Activated CD4-positive, CD25-positive, alpha-beta regulatory T cell treated with anti-CD3 and anti-CD28 coated beads, Interleukin-2, amount 50 U/mL, for 24 hours (primary cell): Measurements from ENCODE around the gene IP6K2.
A peak's percentile ranks its signal among the peaks of the same experiment; 100 is the strongest.
"Not testable (repeated sequence)": the region's sequence is repeated elsewhere in the genome, so short reads cannot be mapped to it uniquely, and the experiment has no call there.

Experiments
- ATAC-seq, 2 donors: fragments of 150-1000 bp; cut with Tn5 transposase; one replicate each; pipeline ENCODE4 v1.10.0; 2021; ENCODE audit warnings: mild to moderate bottlenecking in 1 of 2, moderate library complexity in 1 of 2

IP6K2 gene

DNA sequence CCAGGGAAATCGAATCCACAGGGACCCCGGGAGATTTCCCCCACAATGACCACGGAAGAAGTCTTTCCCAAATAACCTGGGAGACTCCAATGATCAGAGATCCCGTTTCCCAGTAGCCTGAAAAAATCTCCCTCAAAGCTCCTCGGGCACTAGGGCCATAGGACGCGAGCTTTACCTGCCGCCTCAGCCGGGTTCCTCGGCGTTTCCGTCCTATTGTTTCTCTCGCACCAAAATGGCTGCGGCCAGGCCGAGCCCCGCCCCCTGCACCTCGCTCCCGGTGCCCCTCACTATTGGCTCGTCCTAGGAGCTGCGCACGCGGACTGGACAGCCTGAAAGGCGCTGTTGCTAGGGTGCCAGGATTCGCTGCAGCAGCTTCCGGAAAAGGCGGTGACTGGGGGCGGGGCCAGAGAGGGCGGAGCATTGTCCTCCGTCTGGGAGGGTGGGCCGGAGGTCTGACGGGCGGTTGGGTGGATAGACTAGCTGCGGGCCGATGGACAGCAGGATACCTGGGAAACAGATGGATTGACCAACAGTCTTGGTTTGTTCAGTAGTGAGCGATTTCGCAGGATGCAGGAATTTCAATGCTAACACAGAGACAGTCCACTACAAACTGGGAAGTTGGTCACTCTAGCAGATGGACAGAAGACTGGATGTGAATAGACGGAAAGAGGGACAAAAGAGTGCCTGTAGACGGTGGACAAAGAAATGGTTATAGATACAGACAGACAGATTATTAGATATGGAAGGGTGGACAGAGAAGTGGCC is at the start of gene IP6K2:
IP6K2 (minus strand) TSS at position 240 of the 765 bp plus-strand sequence. CDS start 21,930 bp downstream, outside the sequence.
- peak; percentile 100 for ATAC-seq

DNA sequence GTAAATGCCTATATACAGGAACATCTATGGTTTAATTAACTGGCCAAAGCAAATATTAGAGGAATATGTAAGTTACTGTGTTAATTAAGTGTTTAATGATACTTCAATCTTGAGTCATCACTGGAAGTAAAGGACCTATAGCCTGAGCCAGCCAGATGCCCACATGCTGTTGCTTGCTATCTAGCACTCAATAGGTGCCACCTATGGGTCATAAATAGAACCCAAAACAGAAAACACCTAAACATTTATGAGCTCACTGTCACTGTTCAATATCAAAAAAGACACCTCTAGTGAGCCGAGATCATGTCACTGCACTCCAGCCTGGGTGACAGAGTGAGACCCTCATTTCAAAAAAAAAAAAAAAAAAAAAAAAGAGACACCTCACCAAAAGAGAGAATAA is 48.4 kb upstream of the IP6K2 start:
- no peak for ATAC-seq

DNA sequence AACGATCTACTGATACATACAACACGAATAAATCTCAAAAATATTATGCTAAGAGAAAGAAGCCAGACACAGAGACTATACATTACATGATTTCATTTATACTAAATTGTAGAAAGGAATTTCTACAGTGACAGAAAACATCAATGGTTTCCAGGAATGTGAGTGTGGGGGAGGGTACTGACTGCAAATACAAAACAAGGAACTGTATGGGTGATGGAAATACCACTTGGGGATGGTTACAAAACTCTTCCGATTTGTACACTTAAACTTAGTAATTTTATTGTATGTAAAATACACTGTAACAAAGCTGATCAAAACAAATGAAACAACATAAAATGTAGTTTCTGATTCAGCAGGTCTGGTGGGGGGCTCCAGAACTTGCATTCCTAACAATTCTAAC is 45.8 kb upstream of the IP6K2 start:
- no peak for ATAC-seq

GRCh38 chr3:48759991-48760540 is 43.0 kb upstream of the IP6K2 start:
- ATAC-seq = not testable (repeated sequence)

DNA sequence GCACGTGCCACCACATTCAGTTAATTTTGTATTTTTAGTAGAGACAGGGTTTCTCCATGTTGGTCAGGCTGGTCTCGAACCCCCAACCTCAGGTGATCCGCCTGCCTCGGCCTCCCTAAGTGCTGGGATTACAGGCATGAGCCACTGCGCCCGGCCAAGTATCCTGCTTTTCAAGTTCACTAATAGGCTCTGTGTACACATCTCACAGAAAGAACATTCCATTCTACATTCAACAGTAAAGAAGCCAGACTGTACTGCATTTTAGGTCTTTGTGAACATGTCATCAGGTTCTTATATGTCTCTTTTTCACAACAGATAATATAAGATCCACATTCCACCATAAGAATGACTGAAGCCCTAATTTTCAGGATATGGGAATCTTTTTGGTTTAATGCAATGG is 42.5 kb upstream of the IP6K2 start:
- ATAC-seq = not testable (repeated sequence)

- no peak for ATAC-seq
Observed at GRCh38 chr3:48759071-48759470, 42.0 kb upstream of the IP6K2 start.

DNA sequence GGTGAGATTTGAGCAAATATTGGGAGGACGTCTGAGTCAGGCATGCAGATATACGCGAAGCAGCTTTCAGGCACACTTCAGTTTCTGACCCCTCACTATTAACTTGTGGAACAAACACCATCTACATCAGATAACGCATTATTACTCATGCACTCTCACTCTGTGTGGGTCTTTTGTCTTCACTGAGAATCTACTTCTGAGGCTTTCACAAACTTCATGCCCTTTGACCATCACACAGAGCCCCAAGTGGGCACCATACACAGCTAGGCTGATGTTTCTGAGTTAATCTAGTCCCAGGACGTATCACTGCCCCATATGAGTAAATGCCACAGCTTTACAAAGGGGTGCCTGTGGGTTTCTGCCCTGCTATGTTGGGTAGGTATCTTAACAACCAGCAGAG is 39.6 kb upstream of the IP6K2 start:
- ATAC-seq = peak in 1 of 2 donors; percentile 24

- ATAC-seq = no peak
Observed at GRCh38 chr3:48750856-48751255, 33.8 kb upstream of the IP6K2 start.

DNA sequence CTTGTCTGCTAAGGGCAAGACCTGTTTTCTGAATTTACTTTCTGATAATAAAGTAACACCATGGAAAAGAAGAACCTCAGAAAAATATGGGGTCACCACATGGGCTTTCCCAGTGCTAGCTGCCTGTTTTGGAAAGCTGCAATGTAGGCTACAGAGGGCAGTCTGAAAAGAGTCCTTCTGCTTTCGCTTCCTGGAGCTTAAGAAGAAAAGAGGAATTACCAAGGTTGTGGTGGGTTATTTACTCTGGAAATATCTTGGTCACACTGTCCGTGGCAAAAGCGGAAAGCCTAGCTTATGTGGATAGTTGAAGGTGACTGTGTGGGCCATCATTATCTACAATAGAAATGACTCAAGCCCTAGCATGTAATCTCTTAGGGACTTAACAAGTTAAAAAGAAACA is 31.7 kb upstream of the IP6K2 start:
- ATAC-seq = no peak

DNA sequence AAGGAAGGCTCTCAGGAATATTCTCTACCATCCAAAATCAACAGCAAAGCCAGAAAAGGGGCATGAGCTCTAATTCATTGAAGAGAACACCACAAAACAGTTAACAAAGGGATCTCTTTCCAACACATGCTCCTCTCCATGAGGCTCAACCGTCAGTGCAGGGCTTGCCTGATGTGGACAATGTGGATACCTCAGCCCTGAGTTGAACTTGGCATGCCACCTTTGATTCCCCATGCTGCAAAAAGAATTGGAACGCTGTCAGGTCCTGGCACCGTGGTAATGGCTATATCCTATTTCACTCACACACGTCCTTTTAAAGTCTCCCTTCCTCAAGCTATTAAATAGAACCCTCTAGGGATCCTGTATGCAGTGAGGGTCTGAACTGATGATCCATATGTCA is 30.7 kb upstream of the IP6K2 start:
- no peak for ATAC-seq

DNA sequence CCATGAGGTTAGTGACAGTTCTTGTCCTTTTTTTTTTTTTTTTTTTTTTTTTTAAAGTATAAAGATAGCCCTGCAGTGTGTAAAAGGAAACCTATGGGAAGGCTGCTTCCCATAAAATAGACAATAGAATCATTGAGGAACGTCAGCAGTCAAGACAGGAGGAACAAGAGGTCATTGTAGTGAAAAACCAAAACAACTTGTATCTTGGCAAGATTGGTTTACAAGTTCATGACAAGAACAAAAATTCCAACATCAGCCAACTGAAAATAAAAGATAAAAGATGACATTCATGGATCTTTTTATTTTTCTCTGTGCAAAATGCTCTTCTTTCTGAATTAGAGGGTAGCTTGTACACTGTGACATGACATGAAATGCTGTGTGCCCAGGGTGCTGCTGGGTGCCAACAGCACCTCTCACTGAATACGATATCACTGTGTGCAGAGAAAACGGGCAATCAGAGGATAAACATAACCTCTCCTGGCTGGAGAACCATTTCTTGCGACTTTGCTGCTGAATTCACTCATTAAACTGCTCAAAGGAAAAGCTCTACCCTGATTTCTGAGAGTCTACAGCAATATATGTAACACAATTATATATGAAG is 30.1 kb upstream of the IP6K2 start:
- no peak for ATAC-seq

DNA sequence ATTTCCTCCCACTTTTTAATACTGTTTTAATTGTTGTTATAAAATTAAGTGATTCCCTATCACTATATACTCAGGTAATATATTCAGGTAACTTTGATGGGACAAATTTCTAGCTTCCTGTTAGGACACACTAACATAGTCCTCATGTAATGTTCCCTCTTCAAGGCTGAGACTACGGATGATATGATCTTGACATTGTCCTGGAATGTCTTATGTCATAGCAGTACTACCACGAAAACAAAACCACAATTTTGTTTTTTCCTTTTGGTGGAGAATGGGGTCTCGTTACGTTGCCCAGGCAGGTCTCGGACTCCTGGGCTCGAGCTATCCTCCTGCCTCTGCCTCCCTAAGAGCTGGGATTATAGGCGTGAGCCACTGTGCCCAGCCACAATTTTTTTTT is 26.8 kb upstream of the IP6K2 start:
- no peak for ATAC-seq

DNA sequence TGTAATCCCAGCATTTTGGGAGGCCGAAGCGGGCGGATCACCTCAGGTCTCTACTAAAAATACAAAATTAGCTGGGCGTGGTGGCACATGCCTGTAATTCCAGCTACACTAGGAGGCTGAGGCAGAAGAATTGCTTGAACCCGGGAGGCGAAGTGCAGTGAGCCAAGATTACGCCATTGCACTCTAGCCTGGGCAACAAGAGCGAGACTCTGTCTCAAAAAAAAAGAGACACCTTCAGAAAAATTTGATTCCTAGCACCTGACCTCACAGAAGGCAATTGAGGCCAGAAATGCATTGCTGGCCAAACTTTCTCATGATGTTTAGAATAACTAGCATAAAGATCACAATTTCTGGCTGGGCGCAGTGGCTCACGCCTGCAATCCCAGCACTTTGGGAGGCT is 24.2 kb upstream of the IP6K2 start:
- not testable (repeated sequence) for ATAC-seq

DNA sequence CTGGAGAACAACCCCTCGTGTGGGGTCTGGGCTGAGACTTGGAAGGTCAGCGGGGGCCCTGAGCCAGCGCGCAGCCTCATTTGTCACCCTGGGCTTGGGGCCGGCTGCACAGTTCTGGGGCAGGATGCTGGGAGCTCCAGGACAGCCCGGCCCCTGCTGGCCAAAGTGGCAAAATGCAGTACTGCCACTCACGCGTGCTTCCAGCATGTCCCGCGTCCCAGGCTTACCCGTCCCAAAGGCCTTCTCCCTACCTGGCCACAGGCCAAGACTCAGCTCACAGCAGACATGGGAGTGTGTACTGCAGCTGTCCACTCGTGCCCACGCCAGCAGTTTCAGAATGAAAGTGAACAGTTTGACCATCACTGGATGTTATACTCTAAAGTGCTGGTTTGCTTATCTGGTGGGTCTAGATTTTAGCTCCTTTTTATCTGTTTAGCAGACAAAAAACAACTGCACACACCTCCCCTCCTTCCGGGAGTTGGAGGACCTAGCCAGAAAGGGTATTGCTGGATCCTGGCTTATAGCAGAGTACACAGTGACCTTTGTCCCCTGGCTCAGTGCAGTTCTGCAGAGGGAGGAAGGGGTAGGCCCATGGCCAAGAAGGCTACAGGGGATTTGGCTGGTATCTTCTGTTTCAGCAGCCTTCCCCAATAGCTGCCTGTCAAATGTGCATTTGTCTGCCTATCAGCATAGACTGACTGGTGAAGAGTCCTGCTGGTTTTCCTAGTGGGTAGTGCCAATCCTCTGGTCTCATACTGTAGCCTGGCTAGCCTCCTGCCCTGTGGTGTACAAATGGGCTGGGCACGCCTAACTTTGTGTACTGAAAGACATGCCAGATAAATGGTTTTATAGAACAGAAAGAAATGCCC is 23.2 kb upstream of the IP6K2 start:
- peak; percentile 81 to 92 for ATAC-seq

DNA sequence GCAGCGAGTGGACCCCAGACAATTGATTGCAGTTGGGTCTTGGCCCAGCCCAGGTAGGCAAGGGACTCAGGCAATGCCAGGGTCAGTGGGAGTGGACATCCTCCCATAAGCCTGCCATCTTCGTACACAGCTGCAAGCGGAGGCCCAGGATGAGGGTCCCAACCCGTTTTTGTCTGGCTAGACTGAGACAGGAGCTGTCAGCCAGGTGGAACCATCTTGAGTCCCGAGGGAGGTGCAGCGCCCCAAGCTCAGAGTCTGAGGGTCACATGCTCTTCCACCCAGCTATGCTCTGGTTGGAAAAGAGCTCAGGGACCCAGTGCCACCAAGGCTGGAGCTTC is 22.6 kb upstream of the IP6K2 start:
- no peak for ATAC-seq

DNA sequence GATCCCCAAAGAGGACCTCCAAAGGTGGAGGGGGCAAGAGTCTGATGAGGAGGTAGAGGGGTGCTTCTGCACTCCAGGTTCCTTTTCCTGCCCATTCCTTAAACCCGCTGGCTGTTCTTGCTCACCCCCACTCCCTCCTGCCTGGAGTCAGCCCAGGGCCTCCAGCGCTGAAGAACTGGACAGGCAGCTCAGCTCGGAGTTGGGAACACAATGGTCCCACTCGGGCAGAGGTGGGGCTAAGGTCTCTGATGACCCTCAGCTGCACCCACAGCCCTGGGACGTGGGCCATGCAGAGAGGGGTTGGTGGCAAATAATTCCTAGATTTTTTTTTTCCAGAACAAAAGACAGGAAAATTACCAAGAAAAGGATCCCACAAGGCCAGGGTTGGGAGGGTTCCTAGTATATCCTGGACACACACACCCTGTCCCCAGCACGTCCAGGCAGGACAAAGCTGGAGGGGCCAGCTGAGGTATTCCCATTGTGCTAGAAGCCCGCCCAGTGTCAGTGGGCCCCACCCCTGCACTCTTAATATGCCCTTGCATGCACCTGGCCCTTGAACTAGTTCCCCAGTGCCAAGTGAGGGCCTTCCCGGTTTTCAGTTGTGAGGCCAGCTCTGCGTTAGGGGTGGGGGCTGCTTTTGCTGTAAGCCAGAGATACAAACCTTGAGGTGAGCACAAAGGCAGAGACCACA is 22.1 kb upstream of the IP6K2 start:
- no peak for ATAC-seq

GRCh38 chr3:48738144-48738536 is 21.1 kb upstream of the IP6K2 start:
- no peak for ATAC-seq

- ATAC-seq = not testable (repeated sequence)
Observed at GRCh38 chr3:48735075-48735767, 18.2 kb upstream of the IP6K2 start.

DNA sequence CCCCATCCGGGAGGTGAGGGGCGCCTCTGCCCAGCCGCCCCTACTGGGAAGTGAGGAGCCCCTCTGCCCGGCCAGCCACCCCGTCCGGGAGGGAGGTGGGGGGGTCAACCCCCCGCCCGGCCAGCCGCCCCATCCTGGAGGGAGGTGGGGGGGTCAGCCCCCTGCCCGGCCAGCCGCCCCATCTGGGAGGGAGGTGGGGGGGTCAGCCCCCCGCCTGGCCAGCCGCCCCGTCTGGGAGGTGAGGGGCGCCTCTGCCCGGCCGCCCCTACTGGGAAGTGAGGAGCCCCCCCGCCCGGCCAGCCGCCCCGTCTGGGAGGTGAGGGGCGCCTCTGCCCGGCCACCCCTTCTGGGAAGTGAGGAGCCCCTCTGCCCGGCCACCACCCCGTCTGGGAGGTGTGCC is 17.5 kb upstream of the IP6K2 start:
- ATAC-seq = not testable (repeated sequence)

DNA sequence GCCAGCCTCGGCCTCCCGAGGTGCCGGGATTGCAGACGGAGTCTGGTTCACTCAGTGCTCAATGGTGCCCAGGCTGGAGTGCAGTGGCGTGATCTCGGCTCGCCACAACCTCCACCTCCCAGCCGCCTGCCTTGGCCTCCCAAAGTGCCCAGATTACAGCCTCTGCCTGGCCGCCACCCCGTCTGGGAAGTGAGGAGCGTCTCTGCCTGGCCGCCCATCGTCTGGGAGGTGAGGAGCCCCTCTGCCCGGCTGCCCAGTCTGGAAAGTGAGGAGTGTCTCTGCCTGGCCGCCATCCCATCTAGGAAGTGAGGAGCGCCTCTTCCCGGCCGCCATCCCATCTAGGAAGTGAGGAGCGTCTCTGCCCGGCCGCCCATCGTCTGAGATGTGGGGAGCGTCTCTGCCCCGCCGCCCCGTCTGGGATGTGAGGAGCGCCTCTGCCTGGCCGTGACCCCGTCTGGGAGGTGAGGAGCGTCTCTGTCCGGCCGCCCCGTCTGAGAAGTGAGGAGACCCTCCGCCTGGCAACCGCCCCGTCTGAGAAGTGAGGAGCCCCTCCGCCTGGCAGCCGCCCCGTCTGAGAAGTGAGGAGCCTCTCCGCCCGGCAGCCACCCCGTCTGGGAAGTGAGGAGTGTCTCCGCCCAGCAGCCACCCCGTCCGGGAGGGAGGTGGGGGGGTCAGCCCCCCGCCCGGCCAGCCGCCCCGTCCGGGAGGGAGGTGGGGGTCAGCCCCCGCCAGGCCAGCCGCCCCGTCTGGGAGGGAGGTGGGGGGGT is 16.9 kb upstream of the IP6K2 start:
- not testable (repeated sequence) for ATAC-seq

- no peak for ATAC-seq
Observed at GRCh38 chr3:48727511-48727910, 10.5 kb upstream of the IP6K2 start.
